Measurements from ENCODE around the gene PFN4.

Gene PFN4

DNA sequence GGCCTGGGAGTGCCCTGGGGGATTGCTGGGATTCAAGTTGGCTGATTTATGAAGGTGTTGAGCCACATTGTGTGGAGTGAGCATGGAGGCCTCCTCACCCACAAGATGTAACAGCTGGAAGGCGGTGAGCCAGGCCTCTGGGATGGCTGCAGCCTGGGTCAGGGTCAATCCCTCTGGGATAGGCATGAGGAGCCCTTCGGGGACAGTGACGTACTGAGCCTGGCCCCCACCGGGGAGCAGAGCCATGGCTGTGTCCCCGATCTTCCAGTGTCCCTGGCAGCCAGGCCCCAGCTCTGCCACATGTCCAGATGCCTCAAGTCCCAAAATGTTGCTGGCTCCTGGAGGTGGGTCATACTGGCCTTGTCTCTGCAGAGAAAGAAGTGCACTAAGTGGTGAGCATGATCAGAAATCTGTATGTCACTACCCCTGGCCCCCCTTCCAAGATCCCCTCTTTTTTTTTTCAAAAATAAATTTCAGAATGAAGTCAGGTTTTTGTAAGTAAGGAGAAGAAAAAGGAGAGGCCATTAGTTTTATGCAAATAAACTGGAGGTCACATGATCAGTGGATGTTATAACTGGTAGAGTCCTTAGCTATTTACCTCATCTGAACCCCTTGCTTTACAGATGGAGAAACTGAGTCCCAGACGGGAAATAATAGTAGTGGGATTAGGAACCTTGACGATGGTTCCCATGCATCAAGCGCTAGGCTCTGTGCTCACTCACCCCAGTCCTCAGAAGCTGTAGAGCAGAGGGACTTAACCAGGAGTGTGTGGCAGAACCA lies 40.2 kb downstream of the PFN4 start:
- H3K36me3 Mint-ChIP-seq (ENCODE audit: low read depth), result peaks cover 61% of the 10 kb centered on the region
- peak overlapping the region; percentile 88 for H3K27ac Mint-ChIP-seq
- no peaks in the 10 kb centered on the region for H3K27me3 Mint-ChIP-seq
- H3K9me3 Mint-ChIP-seq, result no peaks in the 10 kb centered on the region
- intact Hi-C loops (cut with micrococcal nuclease), result no loop called here
- peaks cover 38% of the 10 kb centered on the region for H3K4me1 Mint-ChIP-seq (ENCODE audit: low read depth)
- H3K4me3 Mint-ChIP-seq, result peak overlapping the region; percentile 78

DNA sequence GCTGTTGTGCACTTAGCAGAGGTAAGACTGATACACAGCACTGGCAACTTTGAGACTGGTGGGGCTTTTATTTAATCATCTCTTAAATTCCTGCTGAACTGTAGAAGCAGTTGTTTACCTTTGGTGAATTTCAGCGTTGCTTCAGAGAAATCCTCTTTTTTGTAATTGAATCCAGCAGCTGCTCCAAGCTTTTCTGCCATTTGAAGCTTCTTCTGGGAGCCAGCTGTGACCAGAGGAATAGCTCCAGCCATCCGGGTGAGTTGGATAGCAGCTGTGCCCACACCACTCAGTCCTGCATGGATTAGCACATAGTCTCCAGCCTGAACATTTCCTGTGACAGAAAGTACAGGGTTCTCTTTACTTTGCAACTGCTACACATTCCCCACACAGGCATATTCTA lies 42.4 kb downstream of the PFN4 start:
- Mint-ChIP-seq H3K36me3 (ENCODE audit: low read depth) (peaks cover 67% of the 10 kb centered on the region), H3K4me1 (ENCODE audit: low read depth) (peaks cover 47% of the 10 kb centered on the region), H3K4me3 (no peak overlapping the region), H3K27me3 (no peaks in the 10 kb centered on the region), H3K9me3 (no peaks in the 10 kb centered on the region), H3K27ac (no peak overlapping the region)
- intact Hi-C loops (cut with micrococcal nuclease), result no loop called here

DNA sequence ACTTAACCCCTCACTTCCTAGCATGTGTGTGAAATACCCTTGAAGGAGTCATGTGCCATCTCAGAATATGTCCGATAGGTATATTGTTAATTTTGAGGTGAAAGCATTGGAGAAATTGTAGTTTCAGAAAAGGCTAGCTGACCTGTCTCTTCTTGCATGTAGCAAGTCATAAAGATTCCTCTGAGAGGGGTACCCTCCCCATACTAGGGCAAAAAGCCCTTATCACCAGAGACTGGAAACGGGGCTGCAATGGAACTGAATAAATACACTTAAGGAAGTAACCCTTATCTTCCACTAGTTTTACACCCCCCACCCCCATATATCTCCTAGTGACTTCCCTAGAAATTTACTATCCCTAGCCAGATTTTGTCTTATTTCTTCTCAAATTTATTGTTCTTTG lies 45.3 kb downstream of the PFN4 start:
- Mint-ChIP-seq H3K9me3 (no peaks in the 10 kb centered on the region), H3K36me3 (ENCODE audit: low read depth) (peaks cover 80% of the 10 kb centered on the region), H3K4me1 (ENCODE audit: low read depth) (peaks cover 43% of the 10 kb centered on the region), H3K27ac (peak overlapping the region; percentile 97), H3K4me3 (peak overlapping the region; percentile 98), H3K27me3 (no peaks in the 10 kb centered on the region)
- intact Hi-C loops (cut with micrococcal nuclease), result no loop called here

DNA sequence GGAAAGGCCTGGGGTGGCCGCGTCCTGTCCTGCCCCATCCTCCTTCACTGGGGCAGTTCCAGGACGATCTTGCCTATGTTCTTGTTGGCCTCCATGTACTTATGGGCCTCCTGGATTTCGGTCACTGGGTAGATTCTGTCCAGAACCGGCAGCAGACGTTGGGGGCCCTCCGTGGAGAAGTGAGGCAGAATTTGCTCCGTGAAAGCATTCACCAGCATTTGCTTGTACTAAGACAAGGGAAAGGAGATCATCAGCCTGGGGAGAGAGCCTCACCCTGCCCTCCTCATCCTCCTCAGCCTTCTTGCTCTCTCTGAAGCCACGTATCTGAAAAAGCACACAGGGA lies 45.6 kb downstream of the PFN4 start:
- Mint-ChIP-seq H3K9me3 (no peaks in the 10 kb centered on the region), H3K27ac (peak overlapping the region; percentile 97), H3K27me3 (no peaks in the 10 kb centered on the region), H3K4me3 (peak overlapping the region; percentile 98), H3K36me3 (ENCODE audit: low read depth) (peaks cover 80% of the 10 kb centered on the region), H3K4me1 (ENCODE audit: low read depth) (peaks cover 40% of the 10 kb centered on the region)
- intact Hi-C loops (cut with micrococcal nuclease), result no loop called here

DNA sequence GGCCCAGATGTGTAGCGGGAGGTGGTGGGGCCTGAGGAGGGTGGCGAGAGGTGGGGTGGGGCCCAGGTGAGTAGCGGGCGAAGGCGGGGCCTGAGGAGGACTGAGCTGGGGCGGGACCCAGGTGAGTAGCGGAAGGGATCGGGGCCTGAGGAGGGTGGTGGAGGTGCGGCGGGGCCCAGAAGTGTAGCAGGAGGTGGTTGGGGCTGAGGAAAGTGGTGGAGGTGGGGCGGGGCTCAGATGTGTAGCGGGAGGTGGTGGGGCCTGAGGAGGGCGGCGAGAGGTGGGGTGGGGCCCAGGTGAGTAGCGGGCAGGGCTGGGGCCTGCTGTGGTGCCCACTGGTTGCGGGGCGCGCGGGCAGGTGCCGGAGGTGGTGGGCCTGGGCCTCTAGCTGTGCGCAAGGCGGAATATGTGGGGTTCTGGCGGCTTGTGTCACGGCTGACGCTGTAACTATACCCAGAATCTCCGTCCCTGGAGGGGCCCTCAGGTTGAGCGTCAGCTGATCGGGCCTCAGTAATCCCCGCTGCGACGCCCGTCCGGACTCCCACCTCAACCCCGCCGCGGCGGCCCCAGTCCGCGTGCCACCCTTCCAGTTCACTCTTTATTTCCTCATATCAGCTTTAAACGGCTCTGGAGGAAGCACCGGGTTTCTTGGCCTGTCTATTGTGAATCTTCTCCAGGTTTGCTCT lies 46.1 kb downstream of the PFN4 start:
- peaks cover 35% of the 10 kb centered on the region for H3K4me1 Mint-ChIP-seq (ENCODE audit: low read depth)
- H3K4me3 Mint-ChIP-seq, result peak overlapping the region; percentile 98
- intact Hi-C loops (cut with micrococcal nuclease), result loop anchor here (1.0 kb wide), 3 partner anchors 7 to 150 kb away; partner anchors contain the start of genes ATAD2B, TP53I3 and WDCP
- H3K27ac Mint-ChIP-seq, result peak overlapping the region; percentile 97
- peaks cover 80% of the 10 kb centered on the region for H3K36me3 Mint-ChIP-seq (ENCODE audit: low read depth)
- H3K27me3 Mint-ChIP-seq, result no peaks in the 10 kb centered on the region
- no peaks in the 10 kb centered on the region for H3K9me3 Mint-ChIP-seq

DNA sequence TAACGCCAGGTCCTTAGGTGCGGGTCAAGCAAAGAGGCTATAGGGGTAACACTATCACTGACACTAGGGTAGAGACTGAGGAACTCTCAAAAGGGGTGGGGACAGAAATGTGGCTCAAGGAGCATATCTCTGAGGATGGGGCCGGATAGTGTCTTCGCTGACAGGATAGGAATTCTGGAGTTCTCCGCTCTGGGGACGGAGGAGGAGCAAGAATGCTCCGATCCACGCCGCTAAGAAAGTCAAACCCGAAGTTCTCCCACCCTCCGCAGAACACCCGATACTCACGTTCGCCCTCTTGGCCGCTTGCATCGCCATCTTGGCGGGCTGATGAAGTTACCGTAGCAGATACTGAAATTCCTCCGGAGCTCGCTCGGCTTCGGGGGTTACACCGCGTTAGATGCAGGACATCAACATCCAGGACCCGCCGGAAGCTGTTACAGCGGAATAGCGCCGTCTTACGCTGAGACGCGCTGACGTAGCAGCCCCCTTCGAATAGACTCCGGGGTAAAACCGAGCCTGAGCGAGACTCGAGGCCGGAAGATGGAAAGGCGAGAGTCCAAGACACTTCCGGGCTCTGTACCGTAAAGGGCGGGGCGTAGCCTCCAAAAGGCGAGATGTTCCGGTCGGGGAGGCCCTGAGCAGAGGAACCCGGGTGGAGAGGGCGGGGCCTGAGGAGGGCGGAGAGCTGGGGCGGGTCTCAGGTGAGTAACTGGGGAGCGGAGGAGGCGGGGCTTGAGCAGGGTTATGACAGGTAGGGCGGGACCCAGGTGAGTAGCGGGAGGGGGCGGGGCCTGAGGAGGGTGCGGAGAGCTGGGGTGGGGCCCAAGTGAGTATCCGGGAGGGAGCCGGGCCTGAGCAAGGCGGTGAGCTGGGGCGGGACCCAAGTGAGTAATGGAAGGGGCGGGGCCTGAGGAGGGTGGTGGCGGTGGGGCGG lies 47.0 kb downstream of the PFN4 start, which contains the start of gene SF3B6:
SF3B6 (minus strand) TSS at position 412 of the 934 bp plus-strand sequence; CDS start at position 315, 97 bp downstream.
- H3K9me3 Mint-ChIP-seq, result no peaks in the 10 kb centered on the region
- peak within 1 kb of the TSS; percentile 98 for H3K4me3 Mint-ChIP-seq
- H3K36me3 Mint-ChIP-seq (ENCODE audit: low read depth), result peaks cover 80% of the 10 kb centered on the region
- H3K27me3 Mint-ChIP-seq, result no peaks in the 10 kb centered on the region
- intact Hi-C loops (cut with micrococcal nuclease), result loop anchor here (1.0 kb wide), 3 partner anchors 8 to 149 kb away; partner anchors contain the start of genes ATAD2B, TP53I3 and WDCP
- H3K4me1 Mint-ChIP-seq (ENCODE audit: low read depth), result peaks cover 27% of the 10 kb centered on the region
- peak within 1 kb of the TSS; percentile 97 for H3K27ac Mint-ChIP-seq

DNA sequence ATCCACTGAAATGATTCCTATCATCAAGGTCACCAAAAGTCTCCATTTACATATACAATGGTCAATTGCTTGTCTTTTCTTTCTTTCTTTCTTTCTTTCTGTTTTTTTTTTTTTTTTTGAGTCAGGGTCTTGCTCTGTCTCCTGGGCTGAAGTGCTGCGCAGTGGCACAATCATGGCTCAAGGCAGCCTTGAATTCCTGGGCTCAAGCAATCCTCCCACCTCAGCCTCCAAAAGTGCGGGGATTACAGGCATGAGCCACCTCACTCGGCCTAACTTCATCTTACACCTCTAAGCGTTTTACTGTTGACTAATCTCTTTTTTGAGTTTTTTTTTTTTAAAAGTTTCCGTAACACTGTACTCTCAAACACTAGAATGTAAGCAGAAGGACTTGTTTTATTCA lies 47.9 kb downstream of the PFN4 start:
- intact Hi-C loops (cut with micrococcal nuclease), result no loop called here
- Mint-ChIP-seq H3K4me3 (peak overlapping the region; percentile 98), H3K9me3 (no peaks in the 10 kb centered on the region), H3K36me3 (ENCODE audit: low read depth) (peaks cover 72% of the 10 kb centered on the region), H3K27me3 (no peaks in the 10 kb centered on the region), H3K4me1 (ENCODE audit: low read depth) (peaks cover 24% of the 10 kb centered on the region), H3K27ac (peak overlapping the region; percentile 97)

DNA sequence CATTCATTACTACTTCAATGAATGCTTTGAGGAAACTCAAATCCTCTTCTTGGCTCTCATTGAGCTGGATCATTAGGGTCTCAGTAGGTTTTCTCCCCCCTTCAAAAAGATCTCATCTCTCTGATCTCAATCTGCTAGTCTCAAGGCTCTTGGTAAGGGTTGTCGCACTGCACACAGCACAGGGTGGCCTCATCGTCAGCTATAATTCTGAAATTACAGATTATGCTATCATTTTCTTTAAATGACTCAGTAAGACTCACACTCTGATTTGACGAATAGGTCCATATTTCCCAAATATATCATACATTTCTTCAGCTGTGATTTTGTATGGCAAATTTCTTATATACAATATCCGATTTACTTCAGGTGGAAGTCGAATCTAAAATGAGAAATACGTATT lies 49.3 kb downstream of the PFN4 start:
- no peak overlapping the region for H3K4me3 Mint-ChIP-seq
- H3K36me3 Mint-ChIP-seq (ENCODE audit: low read depth), result peaks cover 73% of the 10 kb centered on the region
- no peak overlapping the region for H3K27ac Mint-ChIP-seq
- no peaks in the 10 kb centered on the region for H3K27me3 Mint-ChIP-seq
- intact Hi-C loops (cut with micrococcal nuclease), result no loop called here
- H3K4me1 Mint-ChIP-seq (ENCODE audit: low read depth), result peaks cover 38% of the 10 kb centered on the region
- no peaks in the 10 kb centered on the region for H3K9me3 Mint-ChIP-seq

DNA sequence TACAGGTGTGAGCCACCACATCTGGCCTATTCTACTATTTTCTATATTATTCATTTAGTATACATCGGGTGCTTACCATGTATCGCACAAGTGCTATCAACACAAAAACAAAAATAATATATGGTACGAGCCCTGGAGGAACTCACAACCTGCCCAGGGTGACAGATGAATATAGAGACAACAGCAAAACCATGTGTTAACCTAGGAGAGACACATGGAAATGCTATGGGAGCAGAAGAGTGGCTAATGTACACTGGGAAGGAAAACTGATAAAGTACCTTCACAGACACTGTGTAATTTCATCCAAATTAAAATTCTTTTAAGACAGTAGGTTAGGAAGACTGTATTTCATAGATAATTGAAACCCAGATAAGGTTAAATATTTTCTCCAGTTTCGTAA lies 50.9 kb downstream of the PFN4 start:
- H3K4me1 Mint-ChIP-seq (ENCODE audit: low read depth), result peaks cover 30% of the 10 kb centered on the region
- H3K4me3 Mint-ChIP-seq, result no peak overlapping the region
- no peak overlapping the region for H3K27ac Mint-ChIP-seq
- H3K36me3 Mint-ChIP-seq (ENCODE audit: low read depth), result peaks cover 81% of the 10 kb centered on the region
- H3K27me3 Mint-ChIP-seq, result no peaks in the 10 kb centered on the region
- no peaks in the 10 kb centered on the region for H3K9me3 Mint-ChIP-seq
- intact Hi-C loops (cut with micrococcal nuclease), result no loop called here

DNA sequence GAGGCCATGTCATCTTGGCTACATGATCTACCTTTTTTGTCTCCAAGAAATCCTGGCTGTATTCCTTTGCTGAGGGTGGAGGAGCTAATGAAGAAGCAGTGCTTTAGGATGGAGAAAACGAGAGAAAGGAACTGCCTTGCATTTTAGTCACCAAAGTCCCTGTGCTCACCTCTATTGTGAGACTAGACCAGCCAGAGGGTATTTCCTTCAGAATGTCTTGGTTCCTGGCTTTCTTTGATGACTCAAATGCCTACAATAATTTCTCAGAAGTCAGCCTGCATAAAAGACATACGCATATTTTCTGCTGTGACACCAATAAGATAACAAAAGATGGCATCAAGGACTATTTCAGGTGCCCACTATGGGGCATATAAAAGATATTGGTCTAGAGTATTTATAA lies 57.8 kb downstream of the PFN4 start:
- Mint-ChIP-seq H3K4me3 (no peak overlapping the region), H3K27me3 (no peaks in the 10 kb centered on the region), H3K36me3 (ENCODE audit: low read depth) (peaks cover 41% of the 10 kb centered on the region), H3K27ac (no peak overlapping the region), H3K9me3 (no peaks in the 10 kb centered on the region), H3K4me1 (ENCODE audit: low read depth) (peaks cover 15% of the 10 kb centered on the region)
- intact Hi-C loops (cut with micrococcal nuclease), result no loop called here

Measured in dendritic cell treated with granulocyte-macrophage colony-stimulating factor and Interleukin-4, amounts not matched to agents 40 ng/mL and 50 ng/mL, for 4 days (primary cell).